ENCODE measurements around the gene RABL2A. TPM values are rescaled to one million over a fixed set of nuclear protein-coding genes. Genes with fewer than 3 reads are reported as not detected.
A peak's percentile ranks its signal among the peaks of the same experiment; 100 is the strongest.

Gene RABL2A
- total RNA-seq, 4 donors from 2014 or later = 1.2 to 5.2 (median 2.7) TPM

DNA sequence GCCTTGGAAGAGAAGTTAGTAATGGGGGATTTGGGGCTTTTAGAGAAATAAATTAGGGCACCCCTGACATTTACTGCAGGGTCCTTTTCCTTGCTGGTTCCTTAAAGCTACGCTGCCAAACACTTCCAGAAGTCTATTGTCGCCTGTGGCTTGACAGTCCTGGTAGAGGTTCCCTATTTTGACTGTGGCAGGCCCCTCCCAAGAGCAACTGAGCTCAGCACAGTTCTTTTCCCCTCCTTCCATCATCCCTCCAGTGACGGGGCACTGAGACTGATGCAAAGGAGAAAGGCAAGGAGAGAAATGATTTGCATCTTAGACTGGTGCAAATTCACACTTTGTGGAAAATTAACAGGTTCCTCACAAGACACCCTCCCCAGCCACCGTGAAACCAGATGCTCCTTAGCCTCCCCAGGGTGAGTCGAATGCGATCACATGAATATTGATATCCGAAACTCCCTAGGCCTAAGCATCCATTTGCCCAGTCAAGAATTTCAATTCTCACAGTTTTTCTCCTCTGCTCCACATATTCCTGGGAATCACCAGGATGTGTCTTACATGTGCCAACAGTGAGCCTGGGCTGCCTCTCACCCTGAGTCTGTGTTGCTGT lies 45.4 kb downstream of the RABL2A start:
- no peaks in the 10 kb centered on the region for H3K36me3 ChIP-seq
- ATAC-seq = no peak
- H3K4me1 ChIP-seq = no peaks in the 10 kb centered on the region
- H3K27ac ChIP-seq = no peak overlapping the region
- no peak overlapping the region for H3K4me3 ChIP-seq
- intact Hi-C loops (cut with DNase I; ENCODE audit: low total_unique reads) = no loop called here
- no peak for DNase-seq
- H3K9me3 ChIP-seq = no peaks in the 10 kb centered on the region
- no peaks in the 10 kb centered on the region for H3K27me3 ChIP-seq
- TF ChIP-seq CTCF (IDR thresholded peaks at IDR 0.05 in 4 of 5, conservative IDR thresholded peaks at IDR 0.05 in 1 of 5) (no peak), POLR2A (IDR thresholded peaks at IDR 0.05) (no peak)
- in situ Hi-C loops (cut with MboI; ENCODE audit: low sequenced_read_pairs in 4 of 4) = no loop called here

- TF ChIP-seq CTCF (IDR thresholded peaks at IDR 0.05 in 4 of 5, conservative IDR thresholded peaks at IDR 0.05 in 1 of 5) = no peak
- TF ChIP-seq POLR2A (IDR thresholded peaks at IDR 0.05) = no peak
These were observed 48.8 kb downstream of the RABL2A start for GRCh38 chr2:113675875-113676274.

DNA sequence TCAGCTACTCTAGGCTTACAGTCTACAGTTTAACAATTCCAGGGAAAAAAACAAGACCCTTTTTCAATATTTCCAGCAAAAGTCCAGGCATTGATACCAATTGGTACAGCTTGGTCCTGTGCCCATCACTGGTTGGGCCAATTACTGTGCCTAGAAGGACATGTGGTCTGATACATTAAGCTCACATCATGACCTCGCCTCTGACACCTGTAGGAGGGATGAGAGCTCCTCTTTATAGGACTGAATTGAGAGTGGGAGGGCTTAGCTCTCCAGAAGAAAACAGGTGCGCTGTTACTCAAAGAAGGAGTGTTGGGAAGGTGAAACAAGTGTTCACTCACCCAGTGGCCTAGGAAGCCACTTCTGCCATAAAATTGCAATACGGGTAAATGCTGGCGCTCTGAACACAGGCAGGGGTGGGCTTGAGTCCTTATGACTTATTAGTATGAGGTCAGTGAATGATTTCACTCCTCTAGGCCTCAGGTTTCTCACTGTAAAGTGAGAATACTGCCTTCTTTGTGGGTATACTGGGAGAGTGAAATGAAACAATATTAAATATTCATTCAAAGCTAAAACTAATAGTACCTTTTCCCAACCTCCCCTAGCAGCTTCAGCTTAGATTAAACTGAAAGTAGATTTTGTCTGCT lies 49.7 kb downstream of the RABL2A start:
- H3K4me3 ChIP-seq = no peak overlapping the region
- H3K27me3 ChIP-seq = no peaks in the 10 kb centered on the region
- intact Hi-C loops (cut with DNase I; ENCODE audit: low total_unique reads) = no loop called here
- H3K27ac ChIP-seq = no peak overlapping the region
- in situ Hi-C loops (cut with MboI; ENCODE audit: low sequenced_read_pairs in 4 of 4) = no loop called here
- TF ChIP-seq POLR2A (IDR thresholded peaks at IDR 0.05) (no peak), CTCF (IDR thresholded peaks at IDR 0.05 in 4 of 5, conservative IDR thresholded peaks at IDR 0.05 in 1 of 5) (no peak)
- H3K4me1 ChIP-seq = no peaks in the 10 kb centered on the region
- DNase-seq (no peak), ATAC-seq (no peak)
- H3K9me3 ChIP-seq = no peaks in the 10 kb centered on the region
- H3K36me3 ChIP-seq = no peaks in the 10 kb centered on the region

More at GRCh38 chr2:113675875-113676274, 48.8 kb downstream of the RABL2A start:
- peak overlapping the region in 2 of 4 donors; percentile 4 to 33 for H3K27ac ChIP-seq
- H3K27me3 ChIP-seq = no peaks in the 10 kb centered on the region
- DNase-seq (no peak), ATAC-seq (no peak)
- intact Hi-C loops (cut with DNase I; ENCODE audit: low total_unique reads) (no loop called here), in situ Hi-C loops (cut with MboI; ENCODE audit: low sequenced_read_pairs in 4 of 4) (no loop called here)
- H3K36me3 ChIP-seq = no peaks in the 10 kb centered on the region
- H3K4me1 ChIP-seq = no peaks in the 10 kb centered on the region
- H3K4me3 ChIP-seq = no peak overlapping the region
- no peaks in the 10 kb centered on the region for H3K9me3 ChIP-seq

- no peak overlapping the region for H3K4me3 ChIP-seq
- H3K9me3 ChIP-seq = no peaks in the 10 kb centered on the region
- no peak overlapping the region for H3K27ac ChIP-seq
- no peaks in the 10 kb centered on the region for H3K36me3 ChIP-seq
- DNase-seq = no peak
- no peak for ATAC-seq
- in situ Hi-C loops (cut with MboI; ENCODE audit: low sequenced_read_pairs in 4 of 4) = no loop called here
- TF ChIP-seq CTCF (IDR thresholded peaks at IDR 0.05 in 4 of 5, conservative IDR thresholded peaks at IDR 0.05 in 1 of 5) = no peak
- no peak for TF ChIP-seq POLR2A (IDR thresholded peaks at IDR 0.05)
- intact Hi-C loops (cut with DNase I; ENCODE audit: low total_unique reads) = no loop called here
- no peaks in the 10 kb centered on the region for H3K4me1 ChIP-seq
- no peaks in the 10 kb centered on the region for H3K27me3 ChIP-seq
These were observed 50.3 kb downstream of the RABL2A start for GRCh38 chr2:113677330-113677729.

All from gastrocnemius medialis (tissue), 4 donors.